Neutrophil (primary cell): Measurements from ENCODE around the gene L3HYPDH.

Experiments used
- H3K27ac ChIP-seq: fragments of 200-600 bp; sonication (generic); 2 replicates; pipeline ENCODE4 v1.5.1; 2016; ENCODE audit warnings: mild to moderate bottlenecking, moderate library complexity
- H3K27me3 ChIP-seq: fragments of 200-600 bp; sonication (generic); 2 replicates; pipeline ENCODE4 v1.6.0; 2016; ENCODE audit warnings: mild to moderate bottlenecking
- H3K36me3 ChIP-seq: fragments of 200-600 bp; sonication (generic); 2 replicates; pipeline ENCODE4 v1.5.1; 2017
- H3K4me1 ChIP-seq, 2 experiments: fragments of 200-600 bp in 1 of 2; sonication (generic) in 1 of 2; 1 replicate in 1 of 2; 2 replicates in 1 of 2; pipeline versions ENCODE4 v1.5.1 to v1.6.1; 2013 to 2016; ENCODE audit warnings: low read depth in 1 of 2, low read length in 1 of 2, mild to moderate bottlenecking in 1 of 2, moderate library complexity in 1 of 2; ENCODE audit not compliant: control insufficient read depth in 1 of 2, insufficient read depth in 1 of 2
- H3K4me3 ChIP-seq, 2 experiments: fragments of 200-600 bp in 1 of 2; sonication (generic) in 1 of 2; 1 replicate in 1 of 2; 2 replicates in 1 of 2; pipeline ENCODE4 v1.5.1; 2013 to 2016; ENCODE audit warnings: low read depth in 1 of 2, low read length in 1 of 2, mild to moderate bottlenecking in 1 of 2, moderate library complexity in 1 of 2
- H3K9me3 ChIP-seq: fragments of 200-600 bp; sonication (generic); 2 replicates; pipeline ENCODE4 v1.5.1; 2016
- TF ChIP-seq, protein P1 (sequence below): fragments of 200-600 bp; sonication (generic); IDR thresholded peaks from 2 replicates; pipeline ENCODE4 v1.5.1; 2016; ENCODE audit warnings: antibody characterized with exemption

Gene L3HYPDH

DNA sequence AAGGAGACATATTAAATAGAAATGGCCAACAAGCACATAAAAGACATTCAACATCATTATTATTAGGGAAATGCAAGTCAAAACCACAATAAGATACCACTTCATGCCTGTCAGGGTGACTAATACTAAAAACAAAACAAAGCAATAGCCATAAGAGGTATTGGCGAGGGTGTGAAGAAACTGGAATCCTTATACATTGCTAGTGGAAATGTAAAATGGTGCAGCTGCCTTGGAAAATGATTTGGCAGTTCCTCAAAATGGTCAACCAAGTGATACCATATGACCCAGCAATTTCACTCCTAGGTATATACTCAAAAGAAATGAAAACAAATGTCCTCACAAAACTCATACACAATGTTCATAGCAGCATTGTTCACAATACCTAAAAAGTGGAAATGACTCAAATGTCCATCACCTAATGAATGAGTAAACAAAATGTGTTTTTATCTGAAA, 46.0 kb downstream of the L3HYPDH start:
- Histone ChIP-seq H3K36me3 (no peaks in the 10 kb centered on the region), H3K4me1 (no peaks in the 10 kb centered on the region), H3K27ac (no peak overlapping the region), H3K4me3 (no peak overlapping the region), H3K27me3 (no peaks in the 10 kb centered on the region), H3K9me3 (no peaks in the 10 kb centered on the region)
- TF ChIP-seq, protein P1, sequence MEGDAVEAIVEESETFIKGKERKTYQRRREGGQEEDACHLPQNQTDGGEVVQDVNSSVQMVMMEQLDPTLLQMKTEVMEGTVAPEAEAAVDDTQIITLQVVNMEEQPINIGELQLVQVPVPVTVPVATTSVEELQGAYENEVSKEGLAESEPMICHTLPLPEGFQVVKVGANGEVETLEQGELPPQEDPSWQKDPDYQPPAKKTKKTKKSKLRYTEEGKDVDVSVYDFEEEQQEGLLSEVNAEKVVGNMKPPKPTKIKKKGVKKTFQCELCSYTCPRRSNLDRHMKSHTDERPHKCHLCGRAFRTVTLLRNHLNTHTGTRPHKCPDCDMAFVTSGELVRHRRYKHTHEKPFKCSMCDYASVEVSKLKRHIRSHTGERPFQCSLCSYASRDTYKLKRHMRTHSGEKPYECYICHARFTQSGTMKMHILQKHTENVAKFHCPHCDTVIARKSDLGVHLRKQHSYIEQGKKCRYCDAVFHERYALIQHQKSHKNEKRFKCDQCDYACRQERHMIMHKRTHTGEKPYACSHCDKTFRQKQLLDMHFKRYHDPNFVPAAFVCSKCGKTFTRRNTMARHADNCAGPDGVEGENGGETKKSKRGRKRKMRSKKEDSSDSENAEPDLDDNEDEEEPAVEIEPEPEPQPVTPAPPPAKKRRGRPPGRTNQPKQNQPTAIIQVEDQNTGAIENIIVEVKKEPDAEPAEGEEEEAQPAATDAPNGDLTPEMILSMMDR = no peak

DNA sequence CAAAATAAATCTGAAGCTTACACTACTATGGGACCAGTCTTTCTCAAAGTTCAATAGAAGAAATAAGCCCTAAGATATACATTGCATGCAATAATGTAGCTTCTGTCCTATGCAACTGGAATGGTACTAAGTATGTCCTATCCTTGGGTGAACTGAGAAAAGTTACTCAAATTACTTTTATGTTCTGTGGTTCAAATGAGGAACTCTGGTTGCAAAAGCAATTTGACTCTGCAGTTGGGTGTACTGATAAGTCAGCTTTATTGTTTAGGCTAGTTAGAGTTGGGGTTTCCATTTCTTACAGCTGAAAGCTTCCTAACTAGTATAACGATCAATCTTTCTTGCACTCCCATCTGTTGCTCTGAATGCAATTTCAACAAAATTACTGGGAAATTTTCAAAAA, 48.2 kb downstream of the L3HYPDH start:
- Histone ChIP-seq H3K27ac (no peak overlapping the region), H3K4me3 (no peak overlapping the region), H3K36me3 (no peaks in the 10 kb centered on the region), H3K4me1 (no peaks in the 10 kb centered on the region), H3K27me3 (no peaks in the 10 kb centered on the region), H3K9me3 (no peaks in the 10 kb centered on the region)
- TF ChIP-seq, protein P1 = no peak

DNA sequence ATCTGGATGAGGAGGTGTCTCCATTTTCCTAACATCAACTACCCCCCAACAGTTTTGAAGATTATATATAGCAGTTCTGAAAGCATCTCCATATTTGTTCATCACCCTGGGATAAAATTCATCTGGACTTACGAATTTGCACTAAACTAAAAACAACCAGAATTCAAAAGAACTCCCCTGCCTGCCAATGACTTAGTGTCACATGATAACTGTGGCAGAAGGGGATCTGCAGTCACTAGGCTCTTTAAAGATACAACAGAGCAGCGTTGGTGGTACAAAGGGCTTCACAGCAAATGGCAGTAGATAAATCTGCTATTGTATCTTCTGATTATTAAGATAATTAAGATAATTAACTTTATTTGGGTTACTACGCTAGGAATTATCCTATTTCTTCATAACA, 49.1 kb downstream of the L3HYPDH start:
- H3K9me3 ChIP-seq = no peaks in the 10 kb centered on the region
- TF ChIP-seq, protein P1 = no peak
- H3K27me3 ChIP-seq = no peaks in the 10 kb centered on the region
- H3K27ac ChIP-seq = no peak overlapping the region
- no peaks in the 10 kb centered on the region for H3K4me1 ChIP-seq
- no peaks in the 10 kb centered on the region for H3K36me3 ChIP-seq
- H3K4me3 ChIP-seq = no peak overlapping the region

DNA sequence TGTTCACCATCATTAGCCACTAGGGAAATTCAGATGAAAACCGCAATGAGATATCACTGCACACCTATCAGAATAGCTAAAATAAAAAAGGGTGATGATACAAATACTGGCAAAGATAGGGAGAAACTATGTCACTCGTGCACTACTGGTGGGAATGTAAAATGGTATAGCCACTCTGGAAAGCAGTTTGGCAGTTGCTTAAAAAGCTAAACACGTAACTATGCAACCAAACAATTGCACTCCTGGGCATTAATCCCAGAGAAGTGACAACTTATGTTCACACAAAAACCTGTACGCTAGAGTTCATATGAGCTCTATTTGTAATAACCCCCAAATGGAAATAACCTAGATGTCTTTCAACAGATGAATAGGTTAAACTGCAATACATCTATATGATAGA, 54.4 kb downstream of the L3HYPDH start:
- Histone ChIP-seq H3K4me3 (no peak overlapping the region), H3K4me1 (no peaks in the 10 kb centered on the region), H3K9me3 (no peaks in the 10 kb centered on the region), H3K36me3 (no peaks in the 10 kb centered on the region), H3K27ac (no peak overlapping the region), H3K27me3 (no peaks in the 10 kb centered on the region)
- TF ChIP-seq, protein P1 = no peak

DNA sequence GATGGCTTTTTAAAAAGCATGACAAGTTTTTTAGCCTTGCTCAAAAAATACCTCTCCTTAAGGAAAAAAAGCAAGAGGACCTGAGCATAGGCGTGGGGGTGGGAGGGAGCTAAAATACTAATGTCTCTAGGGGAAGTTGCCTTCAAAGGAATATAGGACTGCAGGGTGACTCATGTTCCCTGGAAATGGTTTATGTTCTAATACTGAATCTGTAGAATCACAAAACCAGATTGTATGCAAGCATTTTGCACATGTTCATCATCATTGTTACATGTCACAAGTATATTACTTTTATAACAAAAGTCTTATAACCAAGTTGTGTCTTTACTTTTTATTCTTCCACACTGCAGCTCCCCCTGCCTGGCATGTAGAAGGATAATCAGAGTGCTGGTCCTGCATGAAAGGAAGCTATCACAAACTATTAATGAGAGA, 55.6 kb downstream of the L3HYPDH start:
- Histone ChIP-seq H3K36me3 (no peaks in the 10 kb centered on the region), H3K27me3 (no peaks in the 10 kb centered on the region), H3K4me1 (no peaks in the 10 kb centered on the region), H3K9me3 (no peaks in the 10 kb centered on the region), H3K27ac (no peak overlapping the region), H3K4me3 (no peak overlapping the region)
- TF ChIP-seq, protein P1 = no peak
